ENCODE data around the gene TOP1. TPM values are rescaled to one million over a fixed set of nuclear protein-coding genes. Genes with fewer than 3 reads are reported as not detected.

The TOP1 gene
- total and polyA plus RNA-seq, 9 of the 15 experiments (the other 6 are each of a cell fraction or from before 2014, with no cell fraction given) = 26.4 to 127 (median 39.6) TPM

- TF ChIP-seq SFPQ (IDR thresholded peaks at IDR 0.05; ENCODE audit: low read depth, low read length) (no peak), ZNF445 (CRISPR knock-in tag; IDR thresholded peaks at IDR 0.05; ENCODE audit: low read depth) (no peak), CBFA2T2 (conservative IDR thresholded peaks at IDR 0.05) (peak; percentile 75), MTA2 (IDR thresholded peaks at IDR 0.05; ENCODE audit: low read depth) (peak; percentile 81), RCOR1 (IDR thresholded peaks at IDR 0.05; ENCODE audit: borderline replicate concordance in 1 of 2, low read depth in 2 of 2, low read length in 2 of 2) (peak; percentile 26 to 81; a peak in 2 of 4 replicates), IRF2 (CRISPR knock-in tag; IDR thresholded peaks at IDR 0.05) (no peak), HEY1 (CRISPR knock-in tag; IDR thresholded peaks at IDR 0.05; ENCODE audit: borderline replicate concordance) (no peak; the same call in 1 of the 2 replicates), ZNF121 (CRISPR knock-in tag; conservative IDR thresholded peaks at IDR 0.05) (no peak), GATAD2B (IDR thresholded peaks at IDR 0.05; ENCODE audit: borderline replicate concordance) (0 out of 2 replicates have a peak, but pooled peaks have one; percentile 21), BRD4 (IDR thresholded peaks at IDR 0.05) (0 out of 2 replicates have a peak, but pooled peaks have one; percentile 23), PRDM10 (IDR thresholded peaks at IDR 0.05; ENCODE audit: partially characterized antibody) (peak; percentile 13), PCBP2 (IDR thresholded peaks at IDR 0.05; ENCODE audit: low read depth, low read length, poor library complexity, severe bottlenecking) (no peak), KLF16 (IDR thresholded peaks at IDR 0.05) (peak; percentile 68; the same call in 1 of the 2 replicates), FOXJ2 (tag; IDR thresholded peaks at IDR 0.05) (peak; percentile 75; the same call in 1 of the 2 replicates), CREB3 (tag; conservative IDR thresholded peaks at IDR 0.05; ENCODE audit: low read depth) (no peak), KDM1A (IDR thresholded peaks at IDR 0.05) (peak; percentile 83 to 87), C11orf30 (IDR thresholded peaks at IDR 0.05; ENCODE audit: low read depth) (peak; percentile 73), LEF1 (IDR thresholded peaks at IDR 0.05) (peak; percentile 32; the same call in 1 of the 2 replicates), ZNF384 (IDR thresholded peaks at IDR 0.05; ENCODE audit: low read depth, low read length) (0 out of 2 replicates have a peak, but pooled peaks have one; percentile 6), ATF1 (CRISPR knock-in tag; IDR thresholded peaks at IDR 0.05) (no peak), ATF1 (tag; IDR thresholded peaks at IDR 0.05) (peak; percentile 39; the same call in 1 of the 2 replicates), CCNT2 (IDR thresholded peaks at IDR 0.05; ENCODE audit: borderline replicate concordance, extremely low read depth, insufficient read length, low read depth, low read length) (peak; percentile 35)
These were observed 58.0 kb downstream of the TOP1 start (continued) for GRCh38 chr20:41086402-41087324.
